ENCODE measurements around the gene SMTNL1. TPM values are rescaled to one million over a fixed set of nuclear protein-coding genes. Genes with fewer than 3 reads are reported as not detected.

SMTNL1 gene
- polyA plus RNA-seq, 1 of the 3 experiments (the other 2 are of a cell fraction) = not detected

DNA sequence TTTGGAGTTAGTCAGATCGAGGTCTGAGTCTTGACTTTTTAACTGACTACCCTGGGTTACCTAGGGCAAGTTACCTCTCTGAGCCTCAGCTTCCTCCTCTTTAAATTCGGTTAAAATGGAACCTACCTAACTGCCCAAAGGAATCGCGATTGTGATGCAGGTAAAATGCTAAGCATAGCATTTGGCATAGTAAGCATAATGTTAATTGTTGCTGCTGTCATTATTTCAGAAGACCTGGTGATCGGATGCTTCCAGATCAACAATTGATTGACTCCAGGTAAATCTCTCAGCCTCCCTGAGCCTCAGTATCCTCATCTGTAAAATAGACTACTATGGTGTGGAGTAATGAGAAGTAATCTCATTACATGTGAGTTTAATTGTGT, 21.3 kb upstream of the SMTNL1 start:
- peak overlapping the region; percentile 40 for H3K9ac ChIP-seq

More for the DNA sequence above, 21.3 kb upstream of the SMTNL1 start:
- CTCF ChIA-PET = interaction anchor here (0.7 to 6.9 kb wide), 11 partner anchors 12 to 170 kb away, joined by 3 to 106 read pairs (median 18); partner anchors contain the start of genes RTN4RL2, TIMM10 and UBE2L6
- Histone ChIP-seq H3K79me2 (ENCODE audit: insufficient read depth) (no peaks in the 10 kb centered on the region), H3K27ac (ENCODE audit: low read depth in 2 of 2, low read length in 1 of 2) (no peak overlapping the region), H3K4me1 (ENCODE audit: control insufficient read depth in 1 of 2, insufficient read depth in 2 of 2, low read depth in 1 of 2, low read length in 1 of 2) (peaks cover 0 to 9% of the 10 kb centered on the region in 2 experiments; a peak in 1 of 4 replicates), H3F3A (replicated peaks; ENCODE audit: insufficient read depth) (no peaks in the 10 kb centered on the region), H3K9me3 (no peaks in the 10 kb centered on the region), H3K9me2 (no peaks in the 10 kb centered on the region), H3K27me3 (ENCODE audit: insufficient read depth) (no peaks in the 10 kb centered on the region), H3K4me2 (peak overlapping the region; percentile 94), H3K36me3 (replicated peaks in 1 of 2; ENCODE audit: control insufficient read depth in 1 of 2, insufficient read depth in 2 of 2, low read length in 1 of 2) (no peaks in the 10 kb centered on the region), H2AFZ (ENCODE audit: low read depth) (peak overlapping the region; percentile 85), H3K4me3 (ENCODE audit: low read depth in 2 of 2, low read length in 1 of 2) (peak overlapping the region; percentile 69 to 78), H4K20me1 (ENCODE audit: insufficient read depth) (no peaks in the 10 kb centered on the region)
- TF ChIP-seq FOXJ3 (CRISPR knock-in tag; IDR thresholded peaks at IDR 0.05) (no peak), RXRA (IDR thresholded peaks at IDR 0.05; ENCODE audit: borderline replicate concordance, low read depth) (no peak), RFX5 (IDR thresholded peaks at IDR 0.05; ENCODE audit: low read length) (no peak), FOSL2 (IDR thresholded peaks at IDR 0.05; ENCODE audit: borderline replicate concordance, low read depth) (no peak), MXI1 (IDR thresholded peaks at IDR 0.05; ENCODE audit: low read depth, low read length) (no peak), USF1 (IDR thresholded peaks at IDR 0.05; ENCODE audit: borderline replicate concordance, low read depth) (no peak), EP300 (IDR thresholded peaks at IDR 0.05; ENCODE audit: borderline replicate concordance in 1 of 2, low read depth in 1 of 2, low read length in 1 of 2) (no peak), TCF12 (IDR thresholded peaks at IDR 0.05) (no peak), SIN3A (IDR thresholded peaks at IDR 0.05; ENCODE audit: borderline replicate concordance, low read depth, low read length) (no peak), NRF1 (IDR thresholded peaks at IDR 0.05; ENCODE audit: low read depth, low read length) (no peak), MEF2A (IDR thresholded peaks at IDR 0.05; ENCODE audit: borderline replicate concordance, low read depth) (no peak), REST (IDR thresholded peaks at IDR 0.05; ENCODE audit: low read depth, low read length) (no peak), RAD21 (IDR thresholded peaks at IDR 0.05; ENCODE audit: low read length) (no peak), ELF1 (IDR thresholded peaks at IDR 0.05) (no peak)
- TF ChIP-seq, protein P1, sequence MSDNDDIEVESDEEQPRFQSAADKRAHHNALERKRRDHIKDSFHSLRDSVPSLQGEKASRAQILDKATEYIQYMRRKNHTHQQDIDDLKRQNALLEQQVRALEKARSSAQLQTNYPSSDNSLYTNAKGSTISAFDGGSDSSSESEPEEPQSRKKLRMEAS (IDR thresholded peaks at IDR 0.05; ENCODE audit: low read depth) = no peak
- TF ChIP-seq, protein P2, sequence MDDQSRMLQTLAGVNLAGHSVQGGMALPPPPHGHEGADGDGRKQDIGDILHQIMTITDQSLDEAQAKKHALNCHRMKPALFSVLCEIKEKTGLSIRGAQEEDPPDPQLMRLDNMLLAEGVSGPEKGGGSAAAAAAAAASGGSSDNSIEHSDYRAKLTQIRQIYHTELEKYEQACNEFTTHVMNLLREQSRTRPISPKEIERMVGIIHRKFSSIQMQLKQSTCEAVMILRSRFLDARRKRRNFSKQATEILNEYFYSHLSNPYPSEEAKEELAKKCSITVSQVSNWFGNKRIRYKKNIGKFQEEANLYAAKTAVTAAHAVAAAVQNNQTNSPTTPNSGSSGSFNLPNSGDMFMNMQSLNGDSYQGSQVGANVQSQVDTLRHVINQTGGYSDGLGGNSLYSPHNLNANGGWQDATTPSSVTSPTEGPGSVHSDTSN (IDR thresholded peaks at IDR 0.05) = no peak
- TF ChIP-seq, protein P3, sequence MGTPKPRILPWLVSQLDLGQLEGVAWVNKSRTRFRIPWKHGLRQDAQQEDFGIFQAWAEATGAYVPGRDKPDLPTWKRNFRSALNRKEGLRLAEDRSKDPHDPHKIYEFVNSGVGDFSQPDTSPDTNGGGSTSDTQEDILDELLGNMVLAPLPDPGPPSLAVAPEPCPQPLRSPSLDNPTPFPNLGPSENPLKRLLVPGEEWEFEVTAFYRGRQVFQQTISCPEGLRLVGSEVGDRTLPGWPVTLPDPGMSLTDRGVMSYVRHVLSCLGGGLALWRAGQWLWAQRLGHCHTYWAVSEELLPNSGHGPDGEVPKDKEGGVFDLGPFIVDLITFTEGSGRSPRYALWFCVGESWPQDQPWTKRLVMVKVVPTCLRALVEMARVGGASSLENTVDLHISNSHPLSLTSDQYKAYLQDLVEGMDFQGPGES (IDR thresholded peaks at IDR 0.05; ENCODE audit: low read depth, low read length) = no peak
- no peak for DNase-seq
- POLR2A ChIA-PET = interaction anchor here (0.8 to 1.9 kb wide), 2 partner anchors 17 to 22 kb away, joined by 3 to 5 read pairs; no protein-coding TSS in a partner anchor
- WGBS (ENCODE audit: low lambda C conversion rate) = 34% methylated on average over 5 of the region's 5 CpGs

All from SK-N-SH (cell line).